GM18861 (cell line): Measurements from ENCODE around the gene CASQ2.
"Not testable (repeated sequence)": the region's sequence is repeated elsewhere in the genome, so short reads cannot be mapped to it uniquely, and the experiment has no call there.

Source experiments
- ATAC-seq: cut with Tn5 transposase; IDR thresholded peaks from one replicate; pipeline ENCODE4 v1.9.1; 2021; ENCODE audit not compliant: unreplicated experiment

CASQ2 gene

DNA sequence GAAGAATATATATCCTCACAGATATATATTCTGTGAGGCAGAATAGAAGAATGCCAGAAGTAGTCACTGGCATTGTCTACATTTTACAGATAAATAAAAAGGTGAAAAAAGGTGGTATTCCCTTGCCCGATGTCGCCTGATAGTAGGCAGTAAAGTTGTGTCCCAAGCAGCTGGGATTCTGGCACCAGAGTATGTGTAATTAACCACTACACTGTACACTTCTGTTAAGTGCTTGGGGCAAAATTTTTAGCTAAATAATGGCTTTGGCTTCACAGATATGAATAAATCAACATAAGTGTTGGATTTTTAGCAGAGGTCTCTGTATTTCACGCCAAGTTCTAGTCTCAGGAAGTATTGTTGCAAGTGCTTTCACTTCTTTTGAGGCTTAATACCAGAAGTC is 13.3 kb upstream of the CASQ2 start:
- no peak for ATAC-seq

GRCh38 chr1:115781343-115781742 is 12.8 kb upstream of the CASQ2 start:
- ATAC-seq, result no peak

GRCh38 chr1:115780655-115781054 is 12.1 kb upstream of the CASQ2 start:
- not testable (repeated sequence) for ATAC-seq

DNA sequence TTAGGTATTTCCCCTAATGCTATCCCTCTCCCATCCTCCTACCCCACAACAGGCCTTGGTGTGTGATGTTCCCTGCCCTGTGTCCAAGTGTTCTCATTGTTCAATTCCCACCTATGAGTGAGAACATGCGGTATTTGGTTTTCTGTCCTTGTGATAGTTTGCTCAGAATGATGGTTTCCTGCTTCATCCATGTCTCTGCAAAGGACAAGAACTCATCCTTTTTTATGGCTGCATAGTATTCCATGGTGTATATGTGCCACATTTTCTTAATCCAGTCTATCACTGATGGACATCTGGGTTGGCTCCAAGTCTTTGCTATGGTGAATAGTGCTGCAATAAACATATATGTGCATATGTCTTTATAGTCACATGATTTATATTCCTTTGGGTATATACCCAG is 10.6 kb upstream of the CASQ2 start:
- not testable (repeated sequence) for ATAC-seq

GRCh38 chr1:115771847-115772457 is 3.4 kb upstream of the CASQ2 start:
- peak; percentile 94 for ATAC-seq

- ATAC-seq, result no peak
Observed at GRCh38 chr1:115771094-115771846, 2.8 kb upstream of the CASQ2 start.

- no peak for ATAC-seq
Observed at GRCh38 chr1:115767403-115767802, 1.1 kb downstream of the CASQ2 start.

GRCh38 chr1:115765091-115765490 is 3.4 kb downstream of the CASQ2 start:
- ATAC-seq, result no peak

DNA sequence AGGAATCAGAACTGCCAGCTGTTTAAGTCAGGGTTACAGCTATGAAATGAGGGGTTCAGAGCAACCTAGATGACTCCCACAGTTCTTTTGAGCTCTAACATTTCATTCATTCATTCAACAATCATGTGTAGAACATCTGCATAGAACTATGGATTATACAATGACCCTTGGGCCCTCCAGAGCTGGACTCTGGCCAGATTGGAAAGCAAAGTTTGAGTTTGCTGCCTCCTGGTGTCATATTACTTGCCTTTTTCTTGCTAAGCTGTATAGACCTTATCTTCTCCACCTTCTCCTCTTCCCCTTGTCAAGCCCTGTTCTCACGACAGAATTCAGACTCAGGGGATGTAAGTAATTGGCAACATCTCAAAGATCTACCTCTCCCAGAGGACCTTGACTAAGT is 4.0 kb downstream of the CASQ2 start:
- no peak for ATAC-seq

DNA sequence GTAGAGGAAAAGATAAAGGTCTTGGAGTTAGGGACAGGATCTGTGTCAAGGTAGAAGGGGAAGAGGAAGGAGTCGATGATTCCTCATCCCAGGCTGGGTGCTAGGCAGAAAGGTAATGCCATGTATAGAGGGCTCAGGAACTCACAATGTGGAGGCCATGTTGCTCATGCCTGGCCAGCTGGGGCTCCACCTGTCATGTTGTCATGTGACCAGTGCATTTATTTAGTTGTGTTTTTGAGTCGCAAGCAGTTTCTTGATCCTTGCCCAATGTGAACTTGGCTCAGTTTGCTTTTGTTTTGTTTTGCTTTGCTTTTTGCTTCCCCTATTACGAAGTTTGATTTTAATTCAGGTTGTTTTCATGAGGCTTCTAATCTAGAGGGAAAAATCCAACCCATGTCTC is 5.7 kb downstream of the CASQ2 start:
- no peak for ATAC-seq

DNA sequence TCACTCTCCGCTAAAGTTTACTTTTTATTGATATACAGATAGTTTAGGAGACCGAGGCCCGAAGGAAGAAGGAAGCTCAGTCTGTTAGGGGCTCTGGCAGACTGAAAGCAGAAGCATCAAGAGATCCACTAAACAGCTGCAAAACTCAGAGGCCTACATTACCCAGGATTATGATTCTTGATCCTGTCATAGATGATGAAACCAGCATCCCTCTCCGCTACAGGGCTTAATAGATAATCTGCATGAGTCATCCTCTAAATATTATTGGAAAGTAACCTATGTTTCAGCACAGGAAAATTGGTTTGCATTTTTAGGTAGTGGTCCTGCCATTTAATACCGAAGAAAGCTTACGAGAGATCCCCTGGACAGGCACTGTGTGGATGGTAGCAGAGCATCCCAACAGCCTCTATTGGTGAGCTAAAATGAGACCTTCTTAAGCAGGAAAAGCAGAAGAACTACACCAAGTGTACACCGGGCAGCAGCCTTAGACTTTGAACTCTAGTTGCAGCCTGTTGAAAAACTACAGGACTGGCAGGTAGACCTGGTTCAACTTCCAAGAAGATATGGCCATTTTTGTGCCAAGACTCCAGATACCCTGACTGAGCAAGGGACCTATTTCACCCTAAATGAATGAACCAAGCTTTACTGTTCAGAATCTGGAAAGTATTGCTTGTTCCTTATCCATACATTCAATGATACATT is 6.8 kb downstream of the CASQ2 start:
- no peak for ATAC-seq

DNA sequence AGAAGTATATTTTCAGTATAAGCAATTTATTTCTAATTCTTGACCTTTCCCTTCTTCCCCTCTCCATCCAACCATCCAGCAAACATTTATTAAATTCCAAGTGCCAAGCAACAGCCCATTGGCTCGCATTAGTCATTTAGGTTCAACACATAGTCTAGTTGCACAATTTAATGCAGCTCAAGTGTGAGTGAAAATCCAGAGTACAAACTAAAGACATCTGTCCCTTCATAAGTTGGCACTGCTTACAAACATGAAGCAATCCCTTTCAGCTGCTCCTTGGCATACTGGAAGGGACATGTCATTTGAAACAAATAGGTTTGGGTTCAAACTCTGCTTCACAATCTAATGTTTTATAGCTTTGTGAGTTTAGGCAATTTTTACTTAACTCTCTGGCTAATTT is 10.7 kb downstream of the CASQ2 start:
- ATAC-seq, result no peak

GRCh38 chr1:115757326-115757725 is 11.2 kb downstream of the CASQ2 start:
- ATAC-seq, result no peak

GRCh38 chr1:115755456-115756370 is 12.8 kb downstream of the CASQ2 start:
- ATAC-seq, result no peak

DNA sequence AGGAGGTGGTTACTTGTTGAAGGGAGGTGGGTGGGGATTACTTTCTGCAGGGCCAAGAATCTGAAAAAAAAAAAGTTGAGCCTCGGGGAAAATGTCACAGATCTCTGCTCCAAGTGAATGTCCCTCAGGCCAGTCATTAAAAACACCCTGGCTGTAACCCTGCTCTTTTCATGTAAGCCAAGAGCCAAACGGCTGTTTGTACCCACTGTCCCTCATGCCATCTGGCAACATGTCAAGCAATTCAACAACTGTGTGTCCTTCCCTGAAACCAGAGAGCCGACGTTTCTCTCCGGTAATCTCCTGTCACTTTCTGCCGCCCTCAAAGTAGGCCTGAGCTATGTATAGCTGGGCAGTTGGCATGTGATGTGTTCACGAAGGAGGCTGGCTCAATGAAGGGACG is 14.7 kb downstream of the CASQ2 start:
- no peak for ATAC-seq

DNA sequence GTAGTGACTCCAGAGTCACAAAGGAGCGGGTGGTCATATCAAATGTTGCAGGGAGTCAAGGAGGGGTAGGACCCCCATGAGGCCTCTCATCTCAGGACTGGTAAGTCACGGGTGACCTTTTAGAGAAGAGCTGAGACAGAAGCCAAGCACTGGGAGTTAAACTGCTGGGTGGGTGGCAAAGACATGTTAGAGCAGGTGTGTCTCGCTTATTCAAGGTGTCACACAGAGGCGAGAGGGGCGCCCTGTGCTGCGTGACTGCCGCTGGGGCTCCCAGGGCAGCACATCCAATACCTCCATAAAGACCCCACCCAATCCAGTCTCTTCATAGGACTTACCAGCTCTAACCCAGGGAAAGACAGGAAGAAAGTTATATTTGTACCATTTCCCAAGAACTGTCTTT is 15.2 kb downstream of the CASQ2 start:
- no peak for ATAC-seq

DNA sequence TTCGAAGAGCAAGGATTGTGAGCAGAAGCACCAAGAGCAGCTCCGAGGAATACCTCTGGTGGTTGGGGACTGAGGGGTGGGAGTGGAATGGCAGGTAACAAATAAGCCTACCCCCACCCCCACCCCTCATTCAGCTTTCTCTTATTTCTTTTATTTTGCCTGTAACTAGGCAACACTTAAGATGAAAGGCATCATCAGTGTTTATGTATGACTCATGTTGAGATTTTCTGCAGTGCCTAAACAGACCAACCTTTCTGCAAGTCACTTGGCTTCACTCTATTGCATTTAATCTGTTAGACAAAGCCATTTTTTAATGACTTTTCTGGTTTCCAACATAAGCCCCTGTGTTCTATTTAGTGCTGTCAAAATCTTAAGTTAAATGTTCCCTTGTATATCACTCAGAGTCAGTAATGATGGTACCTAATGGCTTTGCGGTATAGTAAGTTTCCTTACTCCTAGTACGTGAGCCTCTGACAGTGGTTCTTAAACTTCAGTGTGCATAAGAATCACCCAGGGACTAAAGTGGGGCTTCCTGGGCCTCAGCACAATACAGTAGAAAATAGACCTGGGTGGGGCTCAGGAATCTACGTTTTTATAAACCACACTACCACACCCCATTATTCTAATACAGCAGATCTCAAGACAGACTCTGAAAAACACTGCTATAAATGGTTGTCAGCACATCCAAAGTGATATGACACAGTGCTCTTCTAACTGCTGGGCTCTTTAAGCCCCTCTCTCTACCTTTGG is 19.9 kb downstream of the CASQ2 start:
- ATAC-seq, result no peak

- no peak for ATAC-seq
Observed at GRCh38 chr1:115746021-115746690, 22.4 kb downstream of the CASQ2 start.

DNA sequence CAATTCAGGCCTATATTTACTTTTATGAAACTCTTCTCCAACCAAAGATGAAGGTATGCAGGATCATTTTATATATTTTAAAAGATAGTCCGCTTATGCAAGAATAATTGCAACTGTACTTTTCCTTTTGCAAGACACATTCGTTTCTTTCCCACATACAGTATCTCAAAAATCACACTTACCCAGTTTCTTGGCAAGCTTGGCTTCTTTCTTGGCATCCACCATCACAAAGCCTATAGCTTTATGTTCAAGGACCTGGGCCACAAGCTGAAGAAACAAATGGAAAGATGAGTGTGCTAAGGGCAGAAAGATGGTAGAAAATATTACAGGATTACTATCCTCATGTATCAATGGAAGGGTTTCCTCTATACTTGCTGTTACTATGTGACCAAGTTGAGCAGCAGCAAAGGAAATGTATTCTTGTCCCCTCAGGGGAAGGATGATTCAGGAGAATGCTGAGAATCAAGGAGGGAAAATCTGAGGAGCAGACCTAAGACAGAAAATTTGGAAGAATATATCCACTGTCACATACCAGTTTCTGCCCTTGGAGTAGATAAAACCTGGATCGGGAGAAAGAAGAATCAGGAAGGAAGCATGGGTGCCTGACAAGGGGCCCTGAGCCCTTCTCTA is 23.8 kb downstream of the CASQ2 start:
- no peak for ATAC-seq
